ENCODE results near the gene AP2A2.
A peak's percentile ranks its signal among the peaks of the same experiment; 100 is the strongest.

Gene AP2A2

GRCh38 chr11:926341-926916 is 759 bp downstream of the AP2A2 start:
- H3K27ac ChIP-seq: peak overlapping the region; percentile 84
- no peak for TF ChIP-seq CTCF (conservative IDR thresholded peaks at IDR 0.05)

- TF ChIP-seq CTCF (conservative IDR thresholded peaks at IDR 0.05): no peak
- H3K27ac ChIP-seq: no peak overlapping the region
Observed at GRCh38 chr11:927871-928270, 2.2 kb downstream of the AP2A2 start.

- H3K27ac ChIP-seq: no peak overlapping the region
- no peak for TF ChIP-seq CTCF (conservative IDR thresholded peaks at IDR 0.05)
Observed at GRCh38 chr11:928786-929185, 3.1 kb downstream of the AP2A2 start.

GRCh38 chr11:929405-929804 is 3.7 kb downstream of the AP2A2 start:
- TF ChIP-seq CTCF (conservative IDR thresholded peaks at IDR 0.05): no peak
- no peak overlapping the region for H3K27ac ChIP-seq

- H3K27ac ChIP-seq: no peak overlapping the region
- TF ChIP-seq CTCF (conservative IDR thresholded peaks at IDR 0.05): no peak
Observed at GRCh38 chr11:931385-931784, 5.7 kb downstream of the AP2A2 start.

GRCh38 chr11:932435-932834 is 6.8 kb downstream of the AP2A2 start:
- no peak for TF ChIP-seq CTCF (conservative IDR thresholded peaks at IDR 0.05)

GRCh38 chr11:933142-933851 is 7.6 kb downstream of the AP2A2 start:
- no peak overlapping the region for H3K27ac ChIP-seq
- TF ChIP-seq CTCF (conservative IDR thresholded peaks at IDR 0.05): no peak

More at GRCh38 chr11:932435-932834, 6.8 kb downstream of the AP2A2 start:
- no peak overlapping the region for H3K27ac ChIP-seq

All from VCaP (cell line).